Activated CD4-positive, alpha-beta memory T cell treated with anti-CD3 and anti-CD28 coated beads for 36 hours (primary cell): Measurements from ENCODE around the gene EMC6. TPM values are rescaled to one million over a fixed set of nuclear protein-coding genes. Genes with fewer than 3 reads are reported as not detected.

Source experiments
- CTCF ChIA-PET: fragments of 350-600 bp; sonication (Branson Sonifier 250); formaldehyde crosslinking; loops from one replicate; lab custom pipeline; 2021; ENCODE audit warnings: antibody characterized with exemption, inconsistent platforms; lab: Charles Lee
- POLR2A ChIA-PET: fragments of 350-600 bp; sonication (Branson Sonifier 250); formaldehyde crosslinking; loops from one replicate; lab custom pipeline; 2021; ENCODE audit warnings: antibody characterized with exemption; lab: Charles Lee
- DNase-seq: peaks from one replicate; pipeline ENCODE4 v3.0.0-alpha.2; 2020
- H3K27ac Mint-ChIP-seq: one replicate; pipeline ENCODE4 v1.8.0; 2021; ENCODE audit warnings: mixed read lengths
- H3K27me3 Mint-ChIP-seq: one replicate; pipeline ENCODE4 v1.8.0; 2021; ENCODE audit warnings: mixed read lengths
- H3K36me3 Mint-ChIP-seq: one replicate; pipeline ENCODE4 v1.8.0; 2021; ENCODE audit warnings: mixed read lengths
- H3K4me1 Mint-ChIP-seq: one replicate; pipeline ENCODE4 v1.8.0; 2021; ENCODE audit warnings: low read depth, mixed read lengths
- H3K4me3 Mint-ChIP-seq: one replicate; pipeline ENCODE4 v1.8.0; 2021; ENCODE audit warnings: mild to moderate bottlenecking, mixed read lengths
- H3K9me3 Mint-ChIP-seq: one replicate; pipeline ENCODE4 v1.8.0; 2021; ENCODE audit warnings: mixed read lengths
- intact Hi-C: fragments of 100-400 bp; cut with micrococcal nuclease; formaldehyde crosslinking; loops from one replicate; pipeline ENCODE4 v1.15.1; 2023
- total RNA-seq, 2 experiments: library from RNA; stranded (reverse); gene quantifications; one replicate each; pipeline ENCODE4 v1.2.3, GENCODE V29; 2021

EMC6 gene
- total RNA-seq = 10 to 100 TPM; 49.3 to 55.4 TPM

GRCh38 chr17:3668279-3669084 is at the start of gene EMC6, which contains the start of gene TAX1BP3:
Gene EMC6, plus strand, starts transcription at chr17:3668812. Its CDS starts 335 bp downstream, at chr17:3669147.
Gene TAX1BP3, minus strand, starts transcription at chr17:3668578. Its CDS starts 52 bp downstream, at chr17:3668526.
- peak; percentile 99 for DNase-seq
- intact Hi-C loops = loop anchor here (1.0 to 2.0 kb wide), 2 partner anchors 28 to 178 kb away; partner anchors contain the start of gene NCBP3
- H3K27me3 Mint-ChIP-seq = no peaks in the 10 kb centered on the region
- peak within 1 kb of the TSS; percentile 72 for H3K27ac Mint-ChIP-seq
- peak within 1 kb of the TSS; percentile 94 for H3K4me3 Mint-ChIP-seq
- no peaks in the 10 kb centered on the region for H3K9me3 Mint-ChIP-seq
- ChIA-PET POLR2A (interaction anchor here (0.8 to 0.9 kb wide), 2 partner anchors 32 to 55 kb away, joined by 3 to 5 read pairs; partner anchors contain the start of genes CTNS and HASPIN), CTCF (interaction anchor here (0.6 to 1.5 kb wide), 3 partner anchors 14 to 33 kb away, joined by 3 read pairs; partner anchors contain the start of genes CTNS and SHPK)
- H3K36me3 Mint-ChIP-seq = peaks cover 5% of the 10 kb centered on the region
- peaks cover 17% of the 10 kb centered on the region for H3K4me1 Mint-ChIP-seq

GRCh38 chr17:3621146-3621720 is 47.4 kb upstream of the EMC6 start:
- Mint-ChIP-seq H3K27ac (no peak overlapping the region), H3K4me1 (no peaks in the 10 kb centered on the region), H3K4me3 (no peak overlapping the region), H3K27me3 (no peaks in the 10 kb centered on the region), H3K36me3 (peaks cover 53% of the 10 kb centered on the region), H3K9me3 (peaks cover 9% of the 10 kb centered on the region)
- DNase-seq = no peak
- intact Hi-C loops = no loop called here
- CTCF ChIA-PET = interaction anchor here (0.6 kb wide), 1 partner anchor 9 kb away, joined by 3 read pairs; no protein-coding TSS in a partner anchor
- POLR2A ChIA-PET = interaction anchor here (0.6 kb wide), 1 partner anchor 46 kb away, joined by 5 read pairs; no protein-coding TSS in a partner anchor

- no peak overlapping the region for H3K4me3 Mint-ChIP-seq
- H3K36me3 Mint-ChIP-seq = peaks cover 45% of the 10 kb centered on the region
- no peaks in the 10 kb centered on the region for H3K4me1 Mint-ChIP-seq
- H3K9me3 Mint-ChIP-seq = no peaks in the 10 kb centered on the region
- ChIA-PET POLR2A (no interaction called here), CTCF (no interaction called here)
- no peak overlapping the region for H3K27ac Mint-ChIP-seq
- no peaks in the 10 kb centered on the region for H3K27me3 Mint-ChIP-seq
- intact Hi-C loops = no loop called here
- DNase-seq = no peak
These were observed 45.5 kb upstream of the EMC6 start for GRCh38 chr17:3622977-3623594.

GRCh38 chr17:3626831-3627768 is 41.5 kb upstream of the EMC6 start:
- H3K27me3 Mint-ChIP-seq = no peaks in the 10 kb centered on the region
- ChIA-PET POLR2A (interaction anchor here (0.6 to 0.7 kb wide), 2 partner anchors 8 to 608 kb away, joined by 4 to 5 read pairs; no protein-coding TSS in a partner anchor), CTCF (no interaction called here)
- no peak overlapping the region for H3K27ac Mint-ChIP-seq
- no peaks in the 10 kb centered on the region for H3K4me1 Mint-ChIP-seq
- H3K36me3 Mint-ChIP-seq = peaks cover 30% of the 10 kb centered on the region
- intact Hi-C loops = no loop called here
- no peak for DNase-seq
- H3K9me3 Mint-ChIP-seq = no peaks in the 10 kb centered on the region
- no peak overlapping the region for H3K4me3 Mint-ChIP-seq

GRCh38 chr17:3627769-3628167 is 40.8 kb upstream of the EMC6 start:
- Mint-ChIP-seq H3K4me3 (no peak overlapping the region), H3K4me1 (no peaks in the 10 kb centered on the region), H3K27me3 (no peaks in the 10 kb centered on the region), H3K9me3 (no peaks in the 10 kb centered on the region), H3K27ac (no peak overlapping the region), H3K36me3 (peaks cover 29% of the 10 kb centered on the region)
- no peak for DNase-seq
- CTCF ChIA-PET = no interaction called here
- POLR2A ChIA-PET = no interaction called here
- intact Hi-C loops = no loop called here

- no peaks in the 10 kb centered on the region for H3K9me3 Mint-ChIP-seq
- H3K27ac Mint-ChIP-seq = no peak overlapping the region
- H3K36me3 Mint-ChIP-seq = peaks cover 18% of the 10 kb centered on the region
- H3K4me3 Mint-ChIP-seq = no peak overlapping the region
- CTCF ChIA-PET = interaction anchor here (1.2 kb wide), 1 partner anchor 28 kb away, joined by 3 read pairs; no protein-coding TSS in a partner anchor
- POLR2A ChIA-PET = no interaction called here
- H3K27me3 Mint-ChIP-seq = no peaks in the 10 kb centered on the region
- intact Hi-C loops = no loop called here
- peaks cover 6% of the 10 kb centered on the region for H3K4me1 Mint-ChIP-seq
- DNase-seq = no peak
These were observed 37.8 kb upstream of the EMC6 start for GRCh38 chr17:3630781-3631180.

GRCh38 chr17:3632287-3632686 is 36.3 kb upstream of the EMC6 start:
- no peak overlapping the region for H3K27ac Mint-ChIP-seq
- no peaks in the 10 kb centered on the region for H3K9me3 Mint-ChIP-seq
- DNase-seq = no peak
- CTCF ChIA-PET = no interaction called here
- POLR2A ChIA-PET = no interaction called here
- H3K36me3 Mint-ChIP-seq = peaks cover 11% of the 10 kb centered on the region
- intact Hi-C loops = no loop called here
- peaks cover 9% of the 10 kb centered on the region for H3K4me1 Mint-ChIP-seq
- no peaks in the 10 kb centered on the region for H3K27me3 Mint-ChIP-seq
- no peak overlapping the region for H3K4me3 Mint-ChIP-seq

- Mint-ChIP-seq H3K4me1 (peaks cover 34% of the 10 kb centered on the region), H3K27ac (no peak overlapping the region), H3K9me3 (no peaks in the 10 kb centered on the region), H3K36me3 (peaks cover 5% of the 10 kb centered on the region), H3K4me3 (peak overlapping the region; percentile 94), H3K27me3 (no peaks in the 10 kb centered on the region)
- intact Hi-C loops = no loop called here
- no peak for DNase-seq
- POLR2A ChIA-PET = interaction anchor here (1.4 to 1.5 kb wide), 2 partner anchors 12 to 508 kb away, joined by 6 read pairs; partner anchors contain the start of genes CYB5D2 and ZZEF1
- CTCF ChIA-PET = interaction anchor here (0.8 to 5.0 kb wide), 8 partner anchors 9 to 587 kb away, joined by 3 to 25 read pairs (median 5); partner anchors contain the start of gene NCBP3
These were observed 33.0 kb upstream of the EMC6 start for GRCh38 chr17:3635474-3636153.

GRCh38 chr17:3636154-3636907 is 32.3 kb upstream of the EMC6 start, which contains the start of the genes CTNS and SHPK:
Gene CTNS, plus strand, starts transcription at chr17:3636760. Its CDS starts 3,447 bp downstream, at chr17:3640207.
Gene SHPK, minus strand, starts transcription at chr17:3636250. Its CDS starts 31 bp downstream, at chr17:3636219.
- Mint-ChIP-seq H3K27ac (peak within 1 kb of the TSS; percentile 96), H3K4me3 (peak within 1 kb of the TSS; percentile 94), H3K9me3 (no peaks in the 10 kb centered on the region), H3K36me3 (peaks cover 9% of the 10 kb centered on the region), H3K4me1 (peaks cover 38% of the 10 kb centered on the region), H3K27me3 (no peaks in the 10 kb centered on the region)
- intact Hi-C loops = no loop called here
- DNase-seq = peak; percentile 96
- ChIA-PET CTCF (interaction anchor here (0.7 to 5.0 kb wide), 9 partner anchors 8 to 587 kb away, joined by 3 to 25 read pairs (median 5); partner anchors contain the start of genes NCBP3 and TAX1BP3), POLR2A (interaction anchor here (0.8 to 1.5 kb wide), 3 partner anchors 11 to 507 kb away, joined by 3 to 6 read pairs (median 6); partner anchors contain the start of genes CYB5D2, EMC6 and ZZEF1)
